GM12878 (cell line): ENCODE data around the gene SIK3. TPM values are rescaled to one million over a fixed set of nuclear protein-coding genes. Genes with fewer than 3 reads are reported as not detected.

Experiments used
- ATAC-seq: fragments of 200-7000 bp; cut with Tn5 transposase; 3 replicates; pipeline ENCODE4 v1.9.1; 2020; ENCODE audit warnings: mild to moderate bottlenecking, moderate library complexity
- BruUV-seq: library from RNA; stranded (reverse); fragments of 400-500 nt; replicated peaks from 2 replicates; lab custom pipeline; 2021; lab: Mats Ljungman, UMichigan
- CTCF ChIA-PET: fragments of 300-600 bp; sonication (Branson Sonifier 250); formaldehyde crosslinking; extraction: SDS; loops from one replicate; lab custom pipeline; 2021; ENCODE audit warnings: inconsistent platforms; lab: Yijun Ruan, JAX
- POLR2A ChIA-PET: fragments of 350-600 bp; formaldehyde crosslinking; extraction: SDS; loops from one replicate; lab custom pipeline; 2021; ENCODE audit warnings: inconsistent platforms; lab: Charles Lee
- RAD21 ChIA-PET: fragments of 300-600 bp; sonication (Branson Sonifier 250); formaldehyde crosslinking; loops from one replicate; lab custom pipeline; 2023; ENCODE audit warnings: antibody characterized with exemption; ENCODE audit not compliant: unreplicated experiment; lab: Charles Lee
- SMC1A ChIA-PET: fragments of 300-600 bp; sonication (Branson Sonifier 250); formaldehyde crosslinking; loops from one replicate; lab custom pipeline; 2023; ENCODE audit not compliant: unreplicated experiment, uncharacterized antibody; lab: Charles Lee
- DNase-seq: peaks from one replicate; pipeline ENCODE4 v3.0.0-alpha.2; 2011; ENCODE audit warnings: low read depth, low spot score
- FAIRE-seq: peaks from 3 replicates; lab custom pipeline; 2011; peaks lifted over from hg19 to GRCh38; lab: Jason Lieb, UNC
- H2AFZ ChIP-seq: 2 replicates; pipeline ENCODE4 v1.6.0; 2011; ENCODE audit warnings: low read depth, low read length, control low read depth; ENCODE audit not compliant: control insufficient read depth
- H3K27ac ChIP-seq: 2 replicates; pipeline ENCODE4 v1.5.1; 2011; ENCODE audit warnings: control low read depth; ENCODE audit not compliant: control insufficient read depth, insufficient read depth
- H3K27me3 ChIP-seq, 2 experiments: replicated peaks in 1 of 2; 2 replicates each; pipeline versions ENCODE4 v1.6.0 to v1.6.1; 2011; ENCODE audit warnings: low read length in 1 of 2; ENCODE audit not compliant: control insufficient read depth in 2 of 2, insufficient read depth in 2 of 2
- H3K36me3 ChIP-seq, 2 experiments: 2 replicates each; pipeline ENCODE4 v1.5.1; 2011; ENCODE audit warnings: low read length in 1 of 2; ENCODE audit not compliant: control insufficient read depth in 2 of 2, insufficient read depth in 2 of 2
- H3K4me1 ChIP-seq: 2 replicates; pipeline ENCODE4 v1.6.1; 2011; ENCODE audit warnings: mild to moderate bottlenecking, low read length, moderate library complexity, mixed read lengths; ENCODE audit not compliant: control insufficient read depth, insufficient read depth
- H3K4me2 ChIP-seq: 2 replicates; pipeline ENCODE4 v1.6.0; 2011; ENCODE audit warnings: control low read depth; ENCODE audit not compliant: control insufficient read depth, insufficient read depth
- H3K4me3 ChIP-seq: fragments of 200-600 bp; sonication (generic); 2 replicates; pipeline ENCODE4 v1.5.1; 2016
- H3K79me2 ChIP-seq: 2 replicates; pipeline ENCODE4 v1.6.0; 2011; ENCODE audit warnings: low read length; ENCODE audit not compliant: control insufficient read depth, insufficient read depth
- H3K9ac ChIP-seq: 2 replicates; pipeline ENCODE4 v1.8.0; 2011; ENCODE audit warnings: low read length, control low read depth, mixed read lengths; ENCODE audit not compliant: control insufficient read depth, insufficient read depth
- H3K9me3 ChIP-seq: replicated peaks from 3 replicates; pipeline ENCODE4 v1.5.1; 2011; ENCODE audit warnings: mild to moderate bottlenecking, low read length; ENCODE audit not compliant: control insufficient read depth, insufficient read depth
- H4K20me1 ChIP-seq: 2 replicates; pipeline ENCODE4 v1.6.0; 2011; ENCODE audit not compliant: control insufficient read depth, insufficient read depth
- BCL11A ChIP-seq: IDR thresholded peaks from 2 replicates; pipeline ENCODE4 v1.6.1; 2011; ENCODE audit warnings: low read depth, low read length
- EGR1 ChIP-seq, 2 experiments: IDR thresholded peaks; 1 replicate in 1 of 2; 2 replicates in 1 of 2; pipeline ENCODE4 v1.6.1; 2011 to 2012; ENCODE audit warnings: low read depth in 2 of 2, low read length in 2 of 2, borderline replicate concordance in 1 of 2, mild to moderate bottlenecking in 1 of 2, moderate library complexity in 1 of 2
- ESRRA ChIP-seq: IDR thresholded peaks from 2 replicates; pipeline ENCODE4 v1.6.1; 2012; ENCODE audit warnings: mild to moderate bottlenecking, low read length, improper control_type of control experiment
- GABPA ChIP-seq: IDR thresholded peaks from 2 replicates; pipeline ENCODE4 v1.6.1; 2014; ENCODE audit warnings: antibody characterized with exemption, low read depth, mild to moderate bottlenecking, inconsistent platforms
- JUNB ChIP-seq: IDR thresholded peaks from 2 replicates; pipeline ENCODE4 v1.6.1; 2016; ENCODE audit warnings: antibody characterized with exemption, mild to moderate bottlenecking
- NFYB ChIP-seq: IDR thresholded peaks from 2 replicates; pipeline ENCODE4 v1.6.1; 2011; ENCODE audit warnings: low read depth, mild to moderate bottlenecking, low read length, improper control_type of control experiment, moderate library complexity; ENCODE audit not compliant: insufficient read depth
- PRDM15 ChIP-seq: fragments of 450-650 bp; formaldehyde crosslinking; IDR thresholded peaks from 2 replicates; pipeline ENCODE4 v1.4.0; 2020; ENCODE audit warnings: mild to moderate bottlenecking, moderate library complexity
- RFX5 ChIP-seq: IDR thresholded peaks from 2 replicates; pipeline ENCODE4 v1.6.1; 2011; ENCODE audit warnings: low read depth, low read length, improper control_type of control experiment
- ZBTB40 ChIP-seq: fragments of 450-650 bp; IDR thresholded peaks from 2 replicates; pipeline ENCODE4 v1.6.1; 2016; ENCODE audit warnings: mild to moderate bottlenecking, moderate library complexity, borderline replicate concordance
- WGBS: methylation state at CpG from one replicate; pipeline ENCODE4 v1.1.6; 2016; ENCODE audit warnings: low lambda C conversion rate; ENCODE audit not compliant: insufficient replicate concordance, insufficient coverage; ENCODE audit errors: missing lambda C conversion rate; 5-methylcytosine and 5-hydroxymethylcytosine counted together
- in situ Hi-C: fragments of 300-500 bp; cut with MboI; formaldehyde crosslinking; loops from 9 replicates; pipeline ENCODE4 v1.14.3; 2018; ENCODE audit warnings: mixed read lengths
- intact Hi-C: fragments of 100-400 bp; cut with micrococcal nuclease; formaldehyde crosslinking; loops from one replicate; pipeline ENCODE4 v1.14.2; 2022; ENCODE audit not compliant: unreplicated experiment
- polyA plus RNA-seq, 11 experiments: library from polyadenylated mRNA; depleted of rRNA in 4 of 11; unstranded in 6 of 11; stranded (reverse) in 5 of 11; fragments of >200 nt; fragmentation: Nextera tagmentation in 4 of 11; fragmentation: Illumina TruSeq in 1 of 11; extraction: Ambion mirVana in 4 of 11; extraction: Trizol in 1 of 11; gene quantifications; 1 replicate in 1 of 11; 2 replicates in 10 of 11; pipeline versions ENCODE4 v1.2.1 to v1.2.3, GENCODE V29; 2011 to 2016; ENCODE audit warnings: inconsistent platforms in 2 of 11, missing spikeins in 2 of 11, low read depth in 1 of 11
- total RNA-seq, 4 experiments: library from RNA; depleted of rRNA in 3 of 4; stranded (reverse); fragments of >200 nt in 3 of 4; fragmentation: Illumina TruSeq in 1 of 4; extraction: Trizol in 1 of 4; gene quantifications; 2 replicates each; pipeline versions ENCODE4 v1.2.1 to v1.2.3, GENCODE V29; 2013 to 2021

Gene SIK3
- total and polyA plus RNA-seq, 10 of the 15 experiments (the other 5 are each of a cell fraction or from before 2014, with no cell fraction given): 2.5 to 31.9 (median 11.1) TPM

- H3K27me3 ChIP-seq: no peaks in the 10 kb centered on the region
- no peak for TF ChIP-seq ESRRA
- TF ChIP-seq ZBTB40: no peak
- no peak for TF ChIP-seq GABPA
- TF ChIP-seq NFYB: no peak
- no peak for TF ChIP-seq JUNB
- no peak for TF ChIP-seq PRDM15 (CRISPR knock-in tag)
- no peak for TF ChIP-seq EGR1 (IDR thresholded peaks at IDR 0.05; ENCODE audit: borderline replicate concordance in 1 of 2, low read depth in 2 of 2, low read length in 2 of 2)
- TF ChIP-seq RFX5: no peak
- TF ChIP-seq BCL11A: no peak
- TF ChIP-seq, all 136 proteins: peak for 0
- in situ Hi-C loops (no loop called here), intact Hi-C loops (no loop called here)
- no peak overlapping the region for H2AFZ ChIP-seq
- ChIA-PET CTCF (interaction anchor here (1.2 to 2.1 kb wide), 2 partner anchors 250 to 370 kb away, joined by 4 to 5 read pairs; no protein-coding TSS in a partner anchor), RAD21 (interaction anchor here (5.0 kb wide), 1 partner anchor 21 kb away, joined by 32 read pairs; no protein-coding TSS in a partner anchor), SMC1A (interaction anchor here (0.9 kb wide), 1 partner anchor 20 kb away, joined by 3 read pairs; no protein-coding TSS in a partner anchor), POLR2A (interaction anchor here (0.5 to 1.1 kb wide), 3 partner anchors 33 to 293 kb away, joined by 3 read pairs; no protein-coding TSS in a partner anchor)
- peaks cover 3 to 9% of the 10 kb centered on the region in 2 experiments; a peak in 2 of 4 replicates for H3K36me3 ChIP-seq
- no peaks in the 10 kb centered on the region for H3K9me3 ChIP-seq
- DNase-seq (no peak), FAIRE-seq (no peak), ATAC-seq (no peak)
- BruUV-seq: no TSS peak
- peaks cover 28% of the 10 kb centered on the region for H3K4me1 ChIP-seq
- H3K4me2 ChIP-seq: no peak overlapping the region
- H3K27ac ChIP-seq: no peak overlapping the region
- H3K9ac ChIP-seq: no peak overlapping the region
- no peak overlapping the region for H3K4me3 ChIP-seq
- H3K79me2 ChIP-seq: no peaks in the 10 kb centered on the region
- H4K20me1 ChIP-seq: no peaks in the 10 kb centered on the region
- 98% methylated on average over 5 of the region's 5 CpGs for WGBS
Observed at GRCh38 chr11:116856423-116856822, 241.8 kb downstream of the SIK3 start.
